Neural cell (in vitro differentiated cells): ENCODE data around the gene ASCL1. TPM values are rescaled to one million over a fixed set of nuclear protein-coding genes. Genes with fewer than 3 reads are reported as not detected.

Source experiments
- H2AFZ ChIP-seq: fragments of 200-600, 300-800 bp; sonication (generic), shearing (Covaris generic); 2 replicates; pipeline ENCODE4 v1.6.0; 2014; ENCODE audit warnings: low read depth, mild to moderate bottlenecking, antibody characterized with exemption, low read length, moderate library complexity
- H3F3A ChIP-seq: fragments of 200-600 bp; shearing (Covaris generic); 2 replicates; pipeline ENCODE4 v1.6.1; 2016; ENCODE audit warnings: mild to moderate bottlenecking, moderate library complexity, mixed read lengths, antibody characterized with exemption, low read length; ENCODE audit not compliant: insufficient read depth, poor library complexity, severe bottlenecking
- H3K27ac ChIP-seq: fragments of 200-600, 300-800 bp; sonication (generic), shearing (Covaris generic); 2 replicates; pipeline ENCODE4 v1.5.1; 2014; ENCODE audit warnings: mild to moderate bottlenecking, low read length, moderate library complexity
- H3K27me3 ChIP-seq: fragments of 300-800, 200-600 bp; sonication (generic), shearing (Covaris generic); 2 replicates; pipeline ENCODE4 v1.6.0; 2014; ENCODE audit warnings: mild to moderate bottlenecking, low read depth, low read length, moderate library complexity; ENCODE audit not compliant: insufficient read depth
- H3K36me3 ChIP-seq: fragments of 300-800, 200-600 bp; sonication (generic), shearing (Covaris generic); 2 replicates; pipeline ENCODE4 v1.5.1; 2014; ENCODE audit warnings: mild to moderate bottlenecking, antibody characterized with exemption, low read length, moderate library complexity; ENCODE audit not compliant: insufficient read depth
- H3K4me2 ChIP-seq: fragments of 300-800, 200-600 bp; sonication (generic), shearing (Covaris generic); 2 replicates; pipeline ENCODE4 v1.6.0; 2014; ENCODE audit warnings: mild to moderate bottlenecking, low read length
- H3K4me3 ChIP-seq: fragments of 300-800, 200-600 bp; sonication (generic), shearing (Covaris generic); 2 replicates; pipeline ENCODE4 v1.5.1; 2014; ENCODE audit warnings: mild to moderate bottlenecking, low read length, moderate library complexity
- H3K79me2 ChIP-seq: fragments of 200-600 bp; shearing (Covaris generic); replicated peaks from 2 replicates; pipeline ENCODE4 v1.6.0; 2014; ENCODE audit warnings: mild to moderate bottlenecking, low read length, moderate library complexity; ENCODE audit not compliant: insufficient read depth
- H3K9ac ChIP-seq: fragments of 300-800, 200-600 bp; sonication (generic), shearing (Covaris generic); 2 replicates; pipeline ENCODE4 v1.6.1; 2016; ENCODE audit warnings: mild to moderate bottlenecking, low read length, mixed read lengths
- H3K9me2 ChIP-seq: fragments of 200-600 bp; shearing (Covaris generic); 2 replicates; pipeline ENCODE4 v1.6.1; 2016; ENCODE audit warnings: mild to moderate bottlenecking, low read length, mixed read lengths; ENCODE audit not compliant: insufficient read depth
- H3K9me3 ChIP-seq: fragments of 200-600, 300-800 bp; sonication (generic), shearing (Covaris generic); 2 replicates; pipeline ENCODE4 v1.6.1; 2016; ENCODE audit warnings: mild to moderate bottlenecking, mixed run types, low read length, moderate library complexity, mixed read lengths
- H4K20me1 ChIP-seq: fragments of 200-600 bp; shearing (Covaris generic); 2 replicates; pipeline ENCODE4 v1.6.1; 2016; ENCODE audit warnings: mild to moderate bottlenecking, mixed run types; ENCODE audit not compliant: insufficient read depth
- EP300 ChIP-seq: fragments of 450-650 bp; conservative IDR thresholded peaks from 2 replicates; pipeline ENCODE4 v1.6.1; 2014; ENCODE audit warnings: antibody characterized with exemption, mild to moderate bottlenecking, moderate library complexity; ENCODE audit not compliant: poor library complexity, severe bottlenecking
- EZH2 ChIP-seq: fragments of 200-600, 300-800 bp; shearing (Covaris generic), sonication (generic); IDR thresholded peaks from 2 replicates; pipeline ENCODE4 v1.6.1; 2014; ENCODE audit warnings: antibody characterized with exemption, low read length, borderline replicate concordance, mild to moderate bottlenecking; ENCODE audit not compliant: insufficient read depth, poor library complexity, severe bottlenecking
- MXI1 ChIP-seq: fragments of 450-650 bp; conservative IDR thresholded peaks from 2 replicates; pipeline ENCODE4 v1.6.1; 2014; ENCODE audit warnings: antibody characterized with exemption, mild to moderate bottlenecking; ENCODE audit not compliant: poor library complexity, severe bottlenecking
- POLR2AphosphoS5 ChIP-seq: IDR thresholded peaks from 2 replicates; pipeline ENCODE4 v1.6.1; 2012
- RAD21 ChIP-seq: fragments of 450-650 bp; conservative IDR thresholded peaks from 2 replicates; pipeline ENCODE4 v1.6.1; 2014; ENCODE audit warnings: antibody characterized with exemption, mild to moderate bottlenecking, moderate library complexity
- REST ChIP-seq: IDR thresholded peaks from 2 replicates; pipeline ENCODE4 v1.6.1; 2012; ENCODE audit warnings: borderline replicate concordance
- SMC3 ChIP-seq: fragments of 450-650 bp; conservative IDR thresholded peaks from 2 replicates; pipeline ENCODE4 v1.6.1; 2014; ENCODE audit warnings: antibody characterized with exemption, mild to moderate bottlenecking, moderate library complexity; ENCODE audit not compliant: poor library complexity
- TAF1 ChIP-seq: IDR thresholded peaks from 2 replicates; pipeline ENCODE4 v1.6.1; 2012; ENCODE audit warnings: low read depth
- polyA plus RNA-seq: library from polyadenylated mRNA; depleted of rRNA; stranded (reverse); fragments of >200 nt; gene quantifications from 2 replicates; pipeline ENCODE4 v1.2.3, GENCODE V29; 2014
- TF ChIP-seq, protein P1 (sequence below): fragments of 450-650 bp; IDR thresholded peaks from 2 replicates; pipeline ENCODE4 v1.5.1; 2014; ENCODE audit warnings: antibody characterized with exemption, mild to moderate bottlenecking, moderate library complexity; ENCODE audit not compliant: poor library complexity, severe bottlenecking

The ASCL1 gene
- polyA plus RNA-seq, 1 donor from 2014 or later: 3.4 TPM

DNA sequence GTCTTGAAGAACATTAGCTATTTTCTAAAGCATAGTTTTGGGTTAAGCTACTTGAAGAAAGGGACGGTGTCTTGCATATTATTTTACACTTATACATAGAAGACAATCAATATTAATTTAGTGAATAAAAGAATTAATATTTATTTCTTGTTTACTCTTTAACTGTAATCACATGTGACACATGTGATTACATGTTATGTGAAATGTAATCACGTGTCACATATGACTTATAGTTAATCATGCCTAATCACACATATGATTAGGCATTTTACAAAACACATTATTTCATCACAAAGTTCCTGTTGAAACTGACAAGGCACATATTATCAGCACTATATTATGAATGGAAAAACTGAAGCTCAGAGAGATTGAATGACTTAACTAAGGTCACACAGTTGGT lies 45.2 kb upstream of the ASCL1 start:
- Histone ChIP-seq H3K9me2 (no peaks in the 10 kb centered on the region), H3K79me2 (no peaks in the 10 kb centered on the region), H3K36me3 (no peaks in the 10 kb centered on the region), H3K9ac (no peak overlapping the region), H3K4me3 (no peak overlapping the region), H3K4me2 (no peak overlapping the region), H3K27me3 (no peaks in the 10 kb centered on the region), H4K20me1 (no peaks in the 10 kb centered on the region), H3K27ac (no peak overlapping the region), H3F3A (no peaks in the 10 kb centered on the region), H3K9me3 (no peaks in the 10 kb centered on the region), H2AFZ (no peak overlapping the region)
- TF ChIP-seq, protein P1, sequence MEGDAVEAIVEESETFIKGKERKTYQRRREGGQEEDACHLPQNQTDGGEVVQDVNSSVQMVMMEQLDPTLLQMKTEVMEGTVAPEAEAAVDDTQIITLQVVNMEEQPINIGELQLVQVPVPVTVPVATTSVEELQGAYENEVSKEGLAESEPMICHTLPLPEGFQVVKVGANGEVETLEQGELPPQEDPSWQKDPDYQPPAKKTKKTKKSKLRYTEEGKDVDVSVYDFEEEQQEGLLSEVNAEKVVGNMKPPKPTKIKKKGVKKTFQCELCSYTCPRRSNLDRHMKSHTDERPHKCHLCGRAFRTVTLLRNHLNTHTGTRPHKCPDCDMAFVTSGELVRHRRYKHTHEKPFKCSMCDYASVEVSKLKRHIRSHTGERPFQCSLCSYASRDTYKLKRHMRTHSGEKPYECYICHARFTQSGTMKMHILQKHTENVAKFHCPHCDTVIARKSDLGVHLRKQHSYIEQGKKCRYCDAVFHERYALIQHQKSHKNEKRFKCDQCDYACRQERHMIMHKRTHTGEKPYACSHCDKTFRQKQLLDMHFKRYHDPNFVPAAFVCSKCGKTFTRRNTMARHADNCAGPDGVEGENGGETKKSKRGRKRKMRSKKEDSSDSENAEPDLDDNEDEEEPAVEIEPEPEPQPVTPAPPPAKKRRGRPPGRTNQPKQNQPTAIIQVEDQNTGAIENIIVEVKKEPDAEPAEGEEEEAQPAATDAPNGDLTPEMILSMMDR: no peak
- TF ChIP-seq SMC3 (no peak), POLR2AphosphoS5 (no peak), RAD21 (no peak), REST (no peak), EZH2 (no peak), EP300 (no peak), TAF1 (no peak), MXI1 (no peak)

DNA sequence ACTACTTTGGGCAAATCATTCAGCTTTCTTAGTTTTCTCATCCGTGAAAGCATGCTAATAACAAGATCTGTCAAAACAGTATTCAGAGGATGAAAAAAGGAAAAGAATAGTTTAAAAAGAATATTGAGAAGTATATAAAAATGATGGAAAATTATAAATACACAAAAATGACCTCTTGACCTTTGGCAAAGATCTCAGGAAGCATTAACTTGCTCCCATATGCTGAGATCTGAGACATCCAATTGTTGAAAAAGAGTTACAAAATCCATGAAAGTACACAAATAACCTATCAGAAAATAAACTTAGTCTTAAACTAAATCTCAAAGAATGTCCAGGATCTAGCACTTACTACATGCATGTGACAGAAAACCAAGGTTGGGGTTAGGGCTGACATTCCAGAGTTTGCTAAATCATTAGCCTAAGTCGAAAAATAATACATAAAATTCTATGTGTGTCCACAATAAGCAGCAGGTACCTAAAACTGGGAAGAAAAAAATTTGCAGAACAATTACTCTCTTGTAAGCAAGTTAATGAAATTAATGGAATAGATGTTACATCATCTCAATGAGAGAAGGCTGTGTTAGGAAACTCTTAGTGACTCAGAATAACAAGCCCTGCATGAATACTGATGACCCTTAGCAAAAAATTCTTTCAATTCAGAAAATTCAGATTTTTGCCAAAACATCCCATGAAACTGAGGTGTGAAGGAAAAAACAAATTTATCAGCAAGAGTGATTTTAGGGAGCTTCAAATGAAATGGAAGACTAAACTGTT lies 43.8 kb upstream of the ASCL1 start:
- Histone ChIP-seq H2AFZ (no peak overlapping the region), H3K4me3 (no peak overlapping the region), H3K9me2 (no peaks in the 10 kb centered on the region), H3K9ac (no peak overlapping the region), H3K27ac (no peak overlapping the region), H4K20me1 (no peaks in the 10 kb centered on the region), H3K36me3 (no peaks in the 10 kb centered on the region), H3K79me2 (no peaks in the 10 kb centered on the region), H3K4me2 (no peak overlapping the region), H3K27me3 (no peaks in the 10 kb centered on the region), H3F3A (no peaks in the 10 kb centered on the region), H3K9me3 (no peaks in the 10 kb centered on the region)
- TF ChIP-seq POLR2AphosphoS5: no peak
- no peak for TF ChIP-seq SMC3
- TF ChIP-seq TAF1: no peak
- TF ChIP-seq, protein P1: no peak
- no peak for TF ChIP-seq REST
- no peak for TF ChIP-seq EP300
